Uterus (tissue), 2 donors: ENCODE measurements around the gene LAX1.

Experiments used
- POLR2A ChIP-seq, 2 donors: fragments of 450-650 bp; IDR thresholded peaks; one replicate each; pipeline ENCODE4 v1.6.1; 2016; ENCODE audit warnings: antibody characterized with exemption in 2 of 2, mild to moderate bottlenecking in 1 of 2, moderate library complexity in 1 of 2
- TF ChIP-seq, protein P1 (sequence below), 4 experiments: fragments of 200-600 bp in 2 of 4; fragments of 450-650 bp in 2 of 4; sonication (generic) in 2 of 4; IDR thresholded peaks; one replicate each; pipeline ENCODE4 v1.5.1; 2016 to 2019; ENCODE audit warnings: antibody characterized with exemption in 4 of 4, mild to moderate bottlenecking in 2 of 4, moderate library complexity in 1 of 4

GRCh38 chr1:203722909-203723308 is 42.1 kb upstream of the LAX1 start:
- no peak for TF ChIP-seq POLR2A (IDR thresholded peaks at IDR 0.05)
- TF ChIP-seq, protein P1, sequence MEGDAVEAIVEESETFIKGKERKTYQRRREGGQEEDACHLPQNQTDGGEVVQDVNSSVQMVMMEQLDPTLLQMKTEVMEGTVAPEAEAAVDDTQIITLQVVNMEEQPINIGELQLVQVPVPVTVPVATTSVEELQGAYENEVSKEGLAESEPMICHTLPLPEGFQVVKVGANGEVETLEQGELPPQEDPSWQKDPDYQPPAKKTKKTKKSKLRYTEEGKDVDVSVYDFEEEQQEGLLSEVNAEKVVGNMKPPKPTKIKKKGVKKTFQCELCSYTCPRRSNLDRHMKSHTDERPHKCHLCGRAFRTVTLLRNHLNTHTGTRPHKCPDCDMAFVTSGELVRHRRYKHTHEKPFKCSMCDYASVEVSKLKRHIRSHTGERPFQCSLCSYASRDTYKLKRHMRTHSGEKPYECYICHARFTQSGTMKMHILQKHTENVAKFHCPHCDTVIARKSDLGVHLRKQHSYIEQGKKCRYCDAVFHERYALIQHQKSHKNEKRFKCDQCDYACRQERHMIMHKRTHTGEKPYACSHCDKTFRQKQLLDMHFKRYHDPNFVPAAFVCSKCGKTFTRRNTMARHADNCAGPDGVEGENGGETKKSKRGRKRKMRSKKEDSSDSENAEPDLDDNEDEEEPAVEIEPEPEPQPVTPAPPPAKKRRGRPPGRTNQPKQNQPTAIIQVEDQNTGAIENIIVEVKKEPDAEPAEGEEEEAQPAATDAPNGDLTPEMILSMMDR (IDR thresholded peaks at IDR 0.05): no peak
